Neutrophil (primary cell): Measurements from ENCODE around the gene ADAMTS17.

ENCODE experiments used
- H3K27ac ChIP-seq: fragments of 200-600 bp; sonication (generic); 2 replicates; pipeline ENCODE4 v1.5.1; 2016; ENCODE audit warnings: mild to moderate bottlenecking, moderate library complexity
- H3K27me3 ChIP-seq: fragments of 200-600 bp; sonication (generic); 2 replicates; pipeline ENCODE4 v1.6.0; 2016; ENCODE audit warnings: mild to moderate bottlenecking
- H3K36me3 ChIP-seq: fragments of 200-600 bp; sonication (generic); 2 replicates; pipeline ENCODE4 v1.5.1; 2017
- H3K4me1 ChIP-seq, 2 experiments: fragments of 200-600 bp in 1 of 2; sonication (generic) in 1 of 2; 1 replicate in 1 of 2; 2 replicates in 1 of 2; pipeline versions ENCODE4 v1.5.1 to v1.6.1; 2013 to 2016; ENCODE audit warnings: low read depth in 1 of 2, low read length in 1 of 2, mild to moderate bottlenecking in 1 of 2, moderate library complexity in 1 of 2; ENCODE audit not compliant: control insufficient read depth in 1 of 2, insufficient read depth in 1 of 2
- H3K4me3 ChIP-seq, 2 experiments: fragments of 200-600 bp in 1 of 2; sonication (generic) in 1 of 2; 1 replicate in 1 of 2; 2 replicates in 1 of 2; pipeline ENCODE4 v1.5.1; 2013 to 2016; ENCODE audit warnings: low read depth in 1 of 2, low read length in 1 of 2, mild to moderate bottlenecking in 1 of 2, moderate library complexity in 1 of 2
- H3K9me3 ChIP-seq: fragments of 200-600 bp; sonication (generic); 2 replicates; pipeline ENCODE4 v1.5.1; 2016
- CTCF ChIP-seq: fragments of 200-600 bp; sonication (generic); IDR thresholded peaks from 2 replicates; pipeline ENCODE4 v1.5.1; 2016; ENCODE audit warnings: antibody characterized with exemption

Gene ADAMTS17

GRCh38 chr15:100269831-100270230, 71.9 kb downstream of the ADAMTS17 start:
- no peak for TF ChIP-seq CTCF
- H3K27me3 ChIP-seq = no peaks in the 10 kb centered on the region
- H3K4me3 ChIP-seq = no peak overlapping the region
- H3K27ac ChIP-seq = no peak overlapping the region
- no peaks in the 10 kb centered on the region for H3K36me3 ChIP-seq
- no peaks in the 10 kb centered on the region for H3K9me3 ChIP-seq
- H3K4me1 ChIP-seq = no peaks in the 10 kb centered on the region

GRCh38 chr15:100266166-100266565, 75.6 kb downstream of the ADAMTS17 start:
- H3K27ac ChIP-seq = no peak overlapping the region
- H3K9me3 ChIP-seq = no peaks in the 10 kb centered on the region
- no peaks in the 10 kb centered on the region for H3K4me1 ChIP-seq
- no peak for TF ChIP-seq CTCF
- H3K27me3 ChIP-seq = no peaks in the 10 kb centered on the region
- no peak overlapping the region for H3K4me3 ChIP-seq
- H3K36me3 ChIP-seq = no peaks in the 10 kb centered on the region

- Histone ChIP-seq H3K36me3 (no peaks in the 10 kb centered on the region), H3K27me3 (no peaks in the 10 kb centered on the region), H3K27ac (no peak overlapping the region), H3K4me1 (no peaks in the 10 kb centered on the region), H3K4me3 (no peak overlapping the region), H3K9me3 (no peaks in the 10 kb centered on the region)
- TF ChIP-seq CTCF = no peak
Measured at GRCh38 chr15:100265641-100266035, 76.1 kb downstream of the ADAMTS17 start.

GRCh38 chr15:100264994-100265640, 76.7 kb downstream of the ADAMTS17 start:
- Histone ChIP-seq H3K4me1 (no peaks in the 10 kb centered on the region), H3K4me3 (no peak overlapping the region), H3K9me3 (no peaks in the 10 kb centered on the region), H3K27ac (no peak overlapping the region), H3K27me3 (no peaks in the 10 kb centered on the region), H3K36me3 (no peaks in the 10 kb centered on the region)
- no peak for TF ChIP-seq CTCF

GRCh38 chr15:100263721-100264455, 77.9 kb downstream of the ADAMTS17 start:
- Histone ChIP-seq H3K4me3 (no peak overlapping the region), H3K36me3 (no peaks in the 10 kb centered on the region), H3K9me3 (no peaks in the 10 kb centered on the region), H3K27me3 (no peaks in the 10 kb centered on the region), H3K27ac (no peak overlapping the region), H3K4me1 (no peaks in the 10 kb centered on the region)
- no peak for TF ChIP-seq CTCF
